ENCODE measurements around the gene STN1. TPM values are rescaled to one million over a fixed set of nuclear protein-coding genes. Genes with fewer than 3 reads are reported as not detected.

STN1 gene
- total and polyA plus RNA-seq, 10 of the 15 experiments (the other 5 are each of a cell fraction or from before 2014, with no cell fraction given) = 22.2 to 31.8 (median 28.5) TPM

DNA sequence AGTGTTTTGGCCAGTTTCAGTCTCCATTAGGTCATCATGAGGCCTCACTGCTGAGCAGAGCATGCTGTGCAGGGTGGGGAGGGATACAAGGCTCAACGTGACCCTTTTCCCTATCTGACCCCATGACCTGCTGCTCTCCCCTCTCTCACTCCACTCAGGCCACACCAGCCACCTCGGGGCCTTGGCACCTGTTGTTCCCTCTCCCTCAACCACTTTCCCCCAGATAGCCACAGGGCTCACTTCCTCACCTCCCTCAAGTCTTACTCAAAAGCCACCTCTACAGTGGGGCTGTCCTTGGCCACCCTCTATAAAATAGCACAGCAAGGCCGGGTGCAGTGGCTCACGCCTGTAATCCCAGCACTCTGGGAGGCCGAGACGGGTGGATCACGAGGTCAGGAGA lies 76.5 kb downstream of the STN1 start:
- in situ Hi-C loops (cut with MboI) = no loop called here
- no peaks in the 10 kb centered on the region for H4K20me1 ChIP-seq (ENCODE audit: control insufficient read depth, insufficient read depth)
- ChIA-PET CTCF (no interaction called here), POLR2A (interaction anchor here (0.6 kb wide), 1 partner anchor 13 kb away, joined by 8 read pairs; no protein-coding TSS in a partner anchor), SMC1A (ENCODE audit: uncharacterized antibody, unreplicated experiment) (no interaction called here), RAD21 (ENCODE audit: unreplicated experiment) (no interaction called here)
- no peak for DNase-seq (ENCODE audit: low read depth, low spot score)
- no peak overlapping the region for H3K9ac ChIP-seq (ENCODE audit: control insufficient read depth, insufficient read depth, low read length)
- no TSS peak for BruUV-seq (replicated peaks)
- no peaks in the 10 kb centered on the region for H3K79me2 ChIP-seq (ENCODE audit: control insufficient read depth, insufficient read depth, low read length)
- no peaks in the 10 kb centered on the region for H3K9me3 ChIP-seq (replicated peaks; ENCODE audit: control insufficient read depth, insufficient read depth, low read length)
- no peaks in the 10 kb centered on the region for H3K4me1 ChIP-seq (ENCODE audit: control insufficient read depth, insufficient read depth, low read length)
- no peak for ATAC-seq
- TF ChIP-seq GATAD2B (conservative IDR thresholded peaks at IDR 0.05; ENCODE audit: low read depth) = no peak
- TF ChIP-seq NR2F1 (conservative IDR thresholded peaks at IDR 0.05) = peak; percentile 67
- TF ChIP-seq SPI1 (IDR thresholded peaks at IDR 0.05; ENCODE audit: borderline replicate concordance, insufficient read depth, low read depth, low read length) = peak; percentile 23; the same call in 1 of the 2 replicates
- no peaks in the 10 kb centered on the region for H3K27me3 ChIP-seq (replicated peaks in 1 of 2; ENCODE audit: control insufficient read depth in 2 of 2, insufficient read depth in 2 of 2, low read length in 1 of 2)
- no peak overlapping the region for H3K4me3 ChIP-seq
- intact Hi-C loops (cut with micrococcal nuclease; ENCODE audit: unreplicated experiment) = no loop called here
- 34% methylated on average over 7 of the region's 7 CpGs for WGBS (ENCODE audit: insufficient coverage, insufficient replicate concordance, low lambda C conversion rate, missing lambda C conversion rate)
- H3K4me2 ChIP-seq (ENCODE audit: control insufficient read depth, insufficient read depth) = no peak overlapping the region
- no peaks in the 10 kb centered on the region for H3K36me3 ChIP-seq (ENCODE audit: control insufficient read depth in 2 of 2, insufficient read depth in 2 of 2, low read length in 1 of 2)
- no peak overlapping the region for H3K27ac ChIP-seq (ENCODE audit: control insufficient read depth, insufficient read depth)
- FAIRE-seq = no peak
- no peak overlapping the region for H2AFZ ChIP-seq (ENCODE audit: control insufficient read depth, low read depth, low read length)

DNA sequence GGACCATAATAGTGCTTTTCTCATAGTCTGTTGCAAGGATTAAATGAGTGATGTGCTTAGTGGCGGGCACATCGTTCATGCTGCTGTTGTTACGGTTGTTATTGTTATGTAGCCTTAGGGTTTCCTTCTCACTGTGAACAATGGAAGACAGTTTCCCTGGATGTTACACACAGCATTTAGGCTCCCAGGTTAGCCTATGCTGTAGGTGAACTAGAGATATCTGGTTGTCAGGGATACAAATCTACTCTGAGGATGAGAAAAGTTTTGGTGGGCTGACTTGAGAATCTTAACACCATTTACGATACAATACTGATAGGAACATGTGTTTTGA lies 77.3 kb downstream of the STN1 start:
- intact Hi-C loops (cut with micrococcal nuclease; ENCODE audit: unreplicated experiment) = no loop called here
- ChIA-PET POLR2A (no interaction called here), CTCF (no interaction called here), RAD21 (ENCODE audit: unreplicated experiment) (no interaction called here), SMC1A (ENCODE audit: uncharacterized antibody, unreplicated experiment) (no interaction called here)
- H3K4me2 ChIP-seq (ENCODE audit: control insufficient read depth, insufficient read depth) = no peak overlapping the region
- no peak overlapping the region for H3K4me3 ChIP-seq
- ATAC-seq = no peak
- H3K9ac ChIP-seq (ENCODE audit: control insufficient read depth, insufficient read depth, low read length) = no peak overlapping the region
- no peaks in the 10 kb centered on the region for H3K79me2 ChIP-seq (ENCODE audit: control insufficient read depth, insufficient read depth, low read length)
- no peak overlapping the region for H3K27ac ChIP-seq (ENCODE audit: control insufficient read depth, insufficient read depth)
- no peaks in the 10 kb centered on the region for H3K27me3 ChIP-seq (replicated peaks in 1 of 2; ENCODE audit: control insufficient read depth in 2 of 2, insufficient read depth in 2 of 2, low read length in 1 of 2)
- H3K36me3 ChIP-seq (ENCODE audit: control insufficient read depth in 2 of 2, insufficient read depth in 2 of 2, low read length in 1 of 2) = no peaks in the 10 kb centered on the region
- no TSS peak for BruUV-seq (replicated peaks)
- no peaks in the 10 kb centered on the region for H3K9me3 ChIP-seq (replicated peaks; ENCODE audit: control insufficient read depth, insufficient read depth, low read length)
- in situ Hi-C loops (cut with MboI) = no loop called here
- 87% methylated on average over 4 of the region's 4 CpGs for WGBS (ENCODE audit: insufficient coverage, insufficient replicate concordance, low lambda C conversion rate, missing lambda C conversion rate)
- H3K4me1 ChIP-seq (ENCODE audit: control insufficient read depth, insufficient read depth, low read length) = no peaks in the 10 kb centered on the region
- H4K20me1 ChIP-seq (ENCODE audit: control insufficient read depth, insufficient read depth) = no peaks in the 10 kb centered on the region
- no peak for FAIRE-seq
- no peak for DNase-seq (ENCODE audit: low read depth, low spot score)
- H2AFZ ChIP-seq (ENCODE audit: control insufficient read depth, low read depth, low read length) = no peak overlapping the region
- TF ChIP-seq, protein P1, sequence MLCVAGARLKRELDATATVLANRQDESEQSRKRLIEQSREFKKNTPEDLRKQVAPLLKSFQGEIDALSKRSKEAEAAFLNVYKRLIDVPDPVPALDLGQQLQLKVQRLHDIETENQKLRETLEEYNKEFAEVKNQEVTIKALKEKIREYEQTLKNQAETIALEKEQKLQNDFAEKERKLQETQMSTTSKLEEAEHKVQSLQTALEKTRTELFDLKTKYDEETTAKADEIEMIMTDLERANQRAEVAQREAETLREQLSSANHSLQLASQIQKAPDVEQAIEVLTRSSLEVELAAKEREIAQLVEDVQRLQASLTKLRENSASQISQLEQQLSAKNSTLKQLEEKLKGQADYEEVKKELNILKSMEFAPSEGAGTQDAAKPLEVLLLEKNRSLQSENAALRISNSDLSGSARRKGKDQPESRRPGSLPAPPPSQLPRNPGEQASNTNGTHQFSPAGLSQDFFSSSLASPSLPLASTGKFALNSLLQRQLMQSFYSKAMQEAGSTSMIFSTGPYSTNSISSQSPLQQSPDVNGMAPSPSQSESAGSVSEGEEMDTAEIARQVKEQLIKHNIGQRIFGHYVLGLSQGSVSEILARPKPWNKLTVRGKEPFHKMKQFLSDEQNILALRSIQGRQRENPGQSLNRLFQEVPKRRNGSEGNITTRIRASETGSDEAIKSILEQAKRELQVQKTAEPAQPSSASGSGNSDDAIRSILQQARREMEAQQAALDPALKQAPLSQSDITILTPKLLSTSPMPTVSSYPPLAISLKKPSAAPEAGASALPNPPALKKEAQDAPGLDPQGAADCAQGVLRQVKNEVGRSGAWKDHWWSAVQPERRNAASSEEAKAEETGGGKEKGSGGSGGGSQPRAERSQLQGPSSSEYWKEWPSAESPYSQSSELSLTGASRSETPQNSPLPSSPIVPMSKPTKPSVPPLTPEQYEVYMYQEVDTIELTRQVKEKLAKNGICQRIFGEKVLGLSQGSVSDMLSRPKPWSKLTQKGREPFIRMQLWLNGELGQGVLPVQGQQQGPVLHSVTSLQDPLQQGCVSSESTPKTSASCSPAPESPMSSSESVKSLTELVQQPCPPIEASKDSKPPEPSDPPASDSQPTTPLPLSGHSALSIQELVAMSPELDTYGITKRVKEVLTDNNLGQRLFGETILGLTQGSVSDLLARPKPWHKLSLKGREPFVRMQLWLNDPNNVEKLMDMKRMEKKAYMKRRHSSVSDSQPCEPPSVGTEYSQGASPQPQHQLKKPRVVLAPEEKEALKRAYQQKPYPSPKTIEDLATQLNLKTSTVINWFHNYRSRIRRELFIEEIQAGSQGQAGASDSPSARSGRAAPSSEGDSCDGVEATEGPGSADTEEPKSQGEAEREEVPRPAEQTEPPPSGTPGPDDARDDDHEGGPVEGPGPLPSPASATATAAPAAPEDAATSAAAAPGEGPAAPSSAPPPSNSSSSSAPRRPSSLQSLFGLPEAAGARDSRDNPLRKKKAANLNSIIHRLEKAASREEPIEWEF (IDR thresholded peaks at IDR 0.05; ENCODE audit: insufficient replicate concordance, low read depth, low read length) = no peak
- no peak for TF ChIP-seq YBX1 (IDR thresholded peaks at IDR 0.05)
- TF ChIP-seq, protein P2, sequence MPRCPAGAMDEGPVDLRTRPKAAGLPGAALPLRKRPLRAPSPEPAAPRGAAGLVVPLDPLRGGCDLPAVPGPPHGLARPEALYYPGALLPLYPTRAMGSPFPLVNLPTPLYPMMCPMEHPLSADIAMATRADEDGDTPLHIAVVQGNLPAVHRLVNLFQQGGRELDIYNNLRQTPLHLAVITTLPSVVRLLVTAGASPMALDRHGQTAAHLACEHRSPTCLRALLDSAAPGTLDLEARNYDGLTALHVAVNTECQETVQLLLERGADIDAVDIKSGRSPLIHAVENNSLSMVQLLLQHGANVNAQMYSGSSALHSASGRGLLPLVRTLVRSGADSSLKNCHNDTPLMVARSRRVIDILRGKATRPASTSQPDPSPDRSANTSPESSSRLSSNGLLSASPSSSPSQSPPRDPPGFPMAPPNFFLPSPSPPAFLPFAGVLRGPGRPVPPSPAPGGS (IDR thresholded peaks at IDR 0.05; ENCODE audit: borderline replicate concordance, insufficient read depth, low read depth, low read length, poor library complexity, severe bottlenecking) = no peak
- TF ChIP-seq, protein P3, sequence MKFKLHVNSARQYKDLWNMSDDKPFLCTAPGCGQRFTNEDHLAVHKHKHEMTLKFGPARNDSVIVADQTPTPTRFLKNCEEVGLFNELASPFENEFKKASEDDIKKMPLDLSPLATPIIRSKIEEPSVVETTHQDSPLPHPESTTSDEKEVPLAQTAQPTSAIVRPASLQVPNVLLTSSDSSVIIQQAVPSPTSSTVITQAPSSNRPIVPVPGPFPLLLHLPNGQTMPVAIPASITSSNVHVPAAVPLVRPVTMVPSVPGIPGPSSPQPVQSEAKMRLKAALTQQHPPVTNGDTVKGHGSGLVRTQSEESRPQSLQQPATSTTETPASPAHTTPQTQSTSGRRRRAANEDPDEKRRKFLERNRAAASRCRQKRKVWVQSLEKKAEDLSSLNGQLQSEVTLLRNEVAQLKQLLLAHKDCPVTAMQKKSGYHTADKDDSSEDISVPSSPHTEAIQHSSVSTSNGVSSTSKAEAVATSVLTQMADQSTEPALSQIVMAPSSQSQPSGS (IDR thresholded peaks at IDR 0.05; ENCODE audit: low read length) = no peak
- TF ChIP-seq, protein P4, sequence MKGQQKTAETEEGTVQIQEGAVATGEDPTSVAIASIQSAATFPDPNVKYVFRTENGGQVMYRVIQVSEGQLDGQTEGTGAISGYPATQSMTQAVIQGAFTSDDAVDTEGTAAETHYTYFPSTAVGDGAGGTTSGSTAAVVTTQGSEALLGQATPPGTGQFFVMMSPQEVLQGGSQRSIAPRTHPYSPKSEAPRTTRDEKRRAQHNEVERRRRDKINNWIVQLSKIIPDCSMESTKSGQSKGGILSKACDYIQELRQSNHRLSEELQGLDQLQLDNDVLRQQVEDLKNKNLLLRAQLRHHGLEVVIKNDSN (IDR thresholded peaks at IDR 0.05; ENCODE audit: borderline replicate concordance, extremely low read length, insufficient read depth, low read depth, low read length) = no peak

Data from GM12878 (cell line).